ENCODE measurements around the gene ABTB1. TPM values are rescaled to one million over a fixed set of nuclear protein-coding genes. Genes with fewer than 3 reads are reported as not detected.

ABTB1 gene
- total RNA-seq, 2 donors from 2014 or later, result 14.9 to 22.9 TPM

GRCh38 chr3:127687228-127687737, 14.5 kb downstream of the ABTB1 start:
- H3K27ac ChIP-seq, result no peak overlapping the region
- H3K27me3 ChIP-seq, result no peaks in the 10 kb centered on the region
- no peaks in the 10 kb centered on the region for H3K36me3 ChIP-seq
- DNase-seq, result no peak
- no peaks in the 10 kb centered on the region for H3K4me1 ChIP-seq
- no peak for TF ChIP-seq CTCF (IDR thresholded peaks at IDR 0.05)
- no peak overlapping the region for H3K4me3 ChIP-seq
- intact Hi-C loops (cut with DNase I), result no loop called here
- no peaks in the 10 kb centered on the region for H3K9me3 ChIP-seq
- H3K9ac ChIP-seq (ENCODE audit: low read depth in 2 of 2, low read length in 2 of 2), result no peak overlapping the region

- Histone ChIP-seq H3K9ac (ENCODE audit: low read depth in 2 of 2, low read length in 2 of 2) (no peak overlapping the region), H3K27me3 (no peaks in the 10 kb centered on the region), H3K36me3 (no peaks in the 10 kb centered on the region), H3K4me3 (no peak overlapping the region), H3K4me1 (no peaks in the 10 kb centered on the region), H3K9me3 (no peaks in the 10 kb centered on the region), H3K27ac (no peak overlapping the region)
- intact Hi-C loops (cut with DNase I), result no loop called here
- TF ChIP-seq CTCF (IDR thresholded peaks at IDR 0.05), result no peak
- no peak for DNase-seq
These were observed 15.3 kb downstream of the ABTB1 start for GRCh38 chr3:127688022-127688415.

GRCh38 chr3:127688416-127689265, 15.9 kb downstream of the ABTB1 start:
- intact Hi-C loops (cut with DNase I), result no loop called here
- no peaks in the 10 kb centered on the region for H3K36me3 ChIP-seq
- H3K4me3 ChIP-seq, result no peak overlapping the region
- no peak overlapping the region for H3K27ac ChIP-seq
- no peaks in the 10 kb centered on the region for H3K9me3 ChIP-seq
- H3K4me1 ChIP-seq, result no peaks in the 10 kb centered on the region
- no peak for DNase-seq
- TF ChIP-seq CTCF (IDR thresholded peaks at IDR 0.05), result no peak
- no peaks in the 10 kb centered on the region for H3K27me3 ChIP-seq
- no peak overlapping the region for H3K9ac ChIP-seq (ENCODE audit: low read depth in 2 of 2, low read length in 2 of 2)

GRCh38 chr3:127689266-127689860, 16.6 kb downstream of the ABTB1 start:
- no peak overlapping the region for H3K9ac ChIP-seq (ENCODE audit: low read depth in 2 of 2, low read length in 2 of 2)
- no peaks in the 10 kb centered on the region for H3K36me3 ChIP-seq
- H3K9me3 ChIP-seq, result no peaks in the 10 kb centered on the region
- no peak overlapping the region for H3K4me3 ChIP-seq
- no peak for DNase-seq
- H3K27ac ChIP-seq, result no peak overlapping the region
- intact Hi-C loops (cut with DNase I), result no loop called here
- no peaks in the 10 kb centered on the region for H3K4me1 ChIP-seq
- no peak for TF ChIP-seq CTCF (IDR thresholded peaks at IDR 0.05)
- no peaks in the 10 kb centered on the region for H3K27me3 ChIP-seq

- H3K27me3 ChIP-seq, result no peaks in the 10 kb centered on the region
- no peaks in the 10 kb centered on the region for H3K36me3 ChIP-seq
- H3K4me3 ChIP-seq, result no peak overlapping the region
- TF ChIP-seq CTCF (IDR thresholded peaks at IDR 0.05), result no peak
- DNase-seq, result no peak
- no peaks in the 10 kb centered on the region for H3K9me3 ChIP-seq
- intact Hi-C loops (cut with DNase I), result loop anchor here (5.0 kb wide), 1 partner anchor 142 kb away; no protein-coding TSS in a partner anchor
- no peak overlapping the region for H3K27ac ChIP-seq
- no peaks in the 10 kb centered on the region for H3K4me1 ChIP-seq
- H3K9ac ChIP-seq (ENCODE audit: low read depth in 2 of 2, low read length in 2 of 2), result no peak overlapping the region
These were observed 17.4 kb downstream of the ABTB1 start for GRCh38 chr3:127690106-127690505.

Measured in colonic mucosa (tissue), 4 donors.